Heart left ventricle (tissue), 16 donors: ENCODE results near the gene STRN4. TPM values are rescaled to one million over a fixed set of nuclear protein-coding genes. Genes with fewer than 3 reads are reported as not detected.
A peak's percentile ranks its signal among the peaks of the same experiment; 100 is the strongest.

Experiments
- ATAC-seq, 4 donors: fragments of 200-7000 bp; cut with Tn5 transposase; one replicate each; pipeline ENCODE4 v1.9.1; 2020 to 2022; ENCODE audit warnings: moderate library complexity in 4 of 4, mild to moderate bottlenecking in 3 of 4, moderate number of reproducible peaks in 1 of 4
- DNase-seq, 5 donors: peaks; one replicate each; pipeline ENCODE4 v3.0.0-alpha.2; 2020
- H3K27ac ChIP-seq, 12 donors: fragments of 200-600 bp; sonication (generic) in 4 of 12; one replicate each; pipeline versions ENCODE4 v1.5.0 to v1.8.0; 2016 to 2022; ENCODE audit warnings: mild to moderate bottlenecking in 2 of 12
- H3K27me3 ChIP-seq, 9 donors: fragments of 200-600 bp; sonication (generic) in 2 of 9; one replicate each; pipeline versions ENCODE4 v1.5.1 to v1.8.0; 2016 to 2022; ENCODE audit warnings: mild to moderate bottlenecking in 3 of 9
- H3K36me3 ChIP-seq, 9 donors: fragments of 200-600 bp; sonication (generic) in 2 of 9; one replicate each; pipeline versions ENCODE4 v1.5.0 to v1.8.0; 2018 to 2022; ENCODE audit warnings: mild to moderate bottlenecking in 2 of 9
- H3K4me1 ChIP-seq, 12 donors: fragments of 200-600 bp; sonication (generic) in 4 of 12; one replicate each; pipeline versions ENCODE4 v1.5.0 to v1.8.0; 2016 to 2022; ENCODE audit warnings: mild to moderate bottlenecking in 3 of 12
- H3K4me3 ChIP-seq, 12 donors: fragments of 200-600 bp; sonication (generic) in 4 of 12; one replicate each; pipeline versions ENCODE4 v1.5.0 to v1.8.0; 2017 to 2022; ENCODE audit warnings: mild to moderate bottlenecking in 9 of 12, moderate library complexity in 4 of 12
- H3K9me3 ChIP-seq, 12 donors: fragments of 200-600 bp; sonication (generic) in 4 of 12; one replicate each; pipeline versions ENCODE4 v1.5.0 to v1.8.0; 2016 to 2022; ENCODE audit warnings: mild to moderate bottlenecking in 1 of 12
- CTCF ChIP-seq, 12 donors: fragments of 200-600 bp; sonication (generic) in 4 of 12; IDR thresholded peaks; one replicate each; pipeline versions ENCODE4 v1.5.0 to v1.8.0; 2018 to 2022; ENCODE audit warnings: antibody characterized with exemption in 12 of 12, mild to moderate bottlenecking in 5 of 12
- POLR2A ChIP-seq, 2 donors: fragments of 450-650 bp; IDR thresholded peaks; one replicate each; pipeline ENCODE4 v1.6.1; 2017; ENCODE audit warnings: antibody characterized with exemption in 2 of 2, mild to moderate bottlenecking in 2 of 2, moderate library complexity in 2 of 2
- WGBS, 4 donors: extraction: QIAGEN DNeasy Blood & Tissue Kit in 2 of 4; methylation state at CpG; one replicate each; pipeline versions ENCODE4 v1.1.5 to v1.1.7; 2013 to 2018; 5-methylcytosine and 5-hydroxymethylcytosine counted together
- intact Hi-C, 10 donors: fragments of 100-400 bp; cut with DNase I; formaldehyde crosslinking; loops; one replicate each; pipeline versions ENCODE4 v1.11.1 to v1.14.2; 2022
- polyA plus RNA-seq, 2 donors: library from polyadenylated mRNA; stranded (reverse); fragments of 200-250 nt; gene quantifications; one replicate each; pipeline ENCODE4 v1.2.3, GENCODE V29; 2013
- total RNA-seq, 9 donors: library from RNA; depleted of rRNA in 2 of 9; stranded (reverse); fragments of >200 nt in 2 of 9; fragmentation: NEBNext Ultra II Directional in 3 of 9; extraction: Animal tissue kit (Norgen Biotek cat#: 25700) in 3 of 9; gene quantifications; one replicate each; pipeline versions ENCODE4 v1.1.0 to v1.2.4, GENCODE V29; 2016 to 2023
- donor health status: ischemic (EF 13 %, LVEDD 7.1; RV severe dilation, severe dysfunction).
- donor health status: healthy with polysubstance abuse.
- donor health status: DM: no; HTN: yes; CAD: no.
- donor health status: DM: no; HTN: no; CAD: no.
- donor health status: ischemic (EF 25% LVEDD 6.9; RV normal size, moderate dysfunction).
- donor health status: ischemic (EF 25% LVEDD 5.7; RV mildly dilated, moderate dysfunction).
- donor health status: healthy.
- donor health status: DM: yes; HTN: yes; CAD: no.
- donor health status: ischemic (EF 35%, LVEDD 5.7; RV mildly dilated, moderate dysfunction).
- donor health status: nonischemic (EF 11% LVEDD 7.7; RV severe dilation, severe dysfunction).
- donor health status: DM: yes; HTN: yes; CAD: no.
- donor health status: PGD.
- donor health status: ischemic (EF 29% LVEDD 5.4; RV normal size, mild dysfunction).
- donor health status: nonischemic (EF 23%, LVEDD 6.1; RV moderate dilation, normal function).

Gene STRN4
- total and polyA plus RNA-seq, 11 donors, result 41.0 to 93.6 (median 53.7) TPM

GRCh38 chr19:46696052-46696451, 50.2 kb downstream of the STRN4 start:
- ATAC-seq (no peak), DNase-seq (peak in 1 of 5 donors; percentile 4)
- intact Hi-C loops, result loop anchor here in 2 of 10 donors (5.0 kb wide), 2 partner anchors 41 to 46 kb away; no protein-coding TSS in a partner anchor
- H3K27me3 ChIP-seq, result no peaks in the 10 kb centered on the region
- TF ChIP-seq CTCF (IDR thresholded peaks at IDR 0.05) (no peak), POLR2A (IDR thresholded peaks at IDR 0.05) (no peak)
- 96 to 97% (median 96%) methylated on average over 10 of the region's 10 CpGs for WGBS, 4 donors
- H3K4me3 ChIP-seq, result no peak overlapping the region
- no peak overlapping the region for H3K27ac ChIP-seq
- H3K9me3 ChIP-seq, result no peaks in the 10 kb centered on the region
- peaks cover 3 to 96% (median 92%) of the 10 kb centered on the region in 9 donors for H3K36me3 ChIP-seq
- peaks cover 0 to 13% (median 3%) of the 10 kb centered on the region in 12 donors for H3K4me1 ChIP-seq

- intact Hi-C loops, result no loop called here
- Histone ChIP-seq H3K9me3 (no peaks in the 10 kb centered on the region), H3K27ac (no peak overlapping the region), H3K4me1 (peaks cover 0 to 13% (median 3%) of the 10 kb centered on the region in 12 donors), H3K4me3 (no peak overlapping the region), H3K27me3 (no peaks in the 10 kb centered on the region), H3K36me3 (peaks cover 2 to 96% (median 92%) of the 10 kb centered on the region in 9 donors)
- ATAC-seq (no peak), DNase-seq (peak in 1 of 5 donors; percentile 18)
- WGBS, 4 donors, result 94 to 96% (median 95%) methylated on average over 15 to 22 of the region's 22 CpGs
- no peak for TF ChIP-seq POLR2A (IDR thresholded peaks at IDR 0.05)
- TF ChIP-seq CTCF (IDR thresholded peaks at IDR 0.05), result no peak
These were observed 52.5 kb downstream of the STRN4 start for GRCh38 chr19:46693760-46694159.

GRCh38 chr19:46692918-46693722, 53.1 kb downstream of the STRN4 start:
- ATAC-seq (no peak), DNase-seq (peak in 1 of 5 donors; percentile 2)
- intact Hi-C loops, result no loop called here
- Histone ChIP-seq H3K27me3 (no peaks in the 10 kb centered on the region), H3K27ac (no peak overlapping the region), H3K36me3 (peaks cover 2 to 96% (median 92%) of the 10 kb centered on the region in 9 donors), H3K4me3 (no peak overlapping the region), H3K4me1 (peaks cover 0 to 13% (median 3%) of the 10 kb centered on the region in 12 donors), H3K9me3 (no peaks in the 10 kb centered on the region)
- TF ChIP-seq CTCF (IDR thresholded peaks at IDR 0.05) (no peak), POLR2A (IDR thresholded peaks at IDR 0.05) (no peak)
- 95 to 97% (median 97%) methylated on average over 3 to 4 of the region's 4 CpGs for WGBS, 4 donors

GRCh38 chr19:46691948-46692347, 54.3 kb downstream of the STRN4 start:
- TF ChIP-seq CTCF (IDR thresholded peaks at IDR 0.05), result no peak
- TF ChIP-seq POLR2A (IDR thresholded peaks at IDR 0.05), result no peak
- 91 to 99% (median 95%) methylated on average over 2 of the region's 2 CpGs for WGBS, 4 donors
- Histone ChIP-seq H3K4me1 (peaks cover 0 to 3% (median 0%) of the 10 kb centered on the region in 12 donors), H3K36me3 (peaks cover 2 to 100% (median 100%) of the 10 kb centered on the region in 9 donors), H3K27ac (no peak overlapping the region), H3K9me3 (no peaks in the 10 kb centered on the region), H3K27me3 (no peaks in the 10 kb centered on the region), H3K4me3 (no peak overlapping the region)
- DNase-seq, result no peak
- no peak for ATAC-seq
- intact Hi-C loops, result no loop called here
